Measurements from ENCODE around the gene MKNK2.
"Not testable (repeated sequence)": the region's sequence is repeated elsewhere in the genome, so short reads cannot be mapped to it uniquely, and the experiment has no call there.

The MKNK2 gene

GRCh38 chr19:2042485-2043250, 8.4 kb downstream of the MKNK2 start:
- DNase-seq = no peak

- DNase-seq = peak; percentile 75
Measured at GRCh38 chr19:2041683-2042484, 9.2 kb downstream of the MKNK2 start.

GRCh38 chr19:2041433-2041682, 9.7 kb downstream of the MKNK2 start:
- no peak for DNase-seq

GRCh38 chr19:2040647-2041432, 10.2 kb downstream of the MKNK2 start:
- peak; percentile 34 for DNase-seq

GRCh38 chr19:2039959-2040646, 10.9 kb downstream of the MKNK2 start:
- peak; percentile 23 for DNase-seq

GRCh38 chr19:2039089-2039958, 11.7 kb downstream of the MKNK2 start:
- DNase-seq = peak; percentile 32

GRCh38 chr19:2038284-2039088, 12.6 kb downstream of the MKNK2 start:
- no peak for DNase-seq

- no peak for DNase-seq
Measured at GRCh38 chr19:2037651-2038255, 13.3 kb downstream of the MKNK2 start.

- no peak for DNase-seq
Measured at GRCh38 chr19:2036424-2036823, 14.6 kb downstream of the MKNK2 start.

GRCh38 chr19:2035590-2035991, 15.5 kb downstream of the MKNK2 start:
- no peak for DNase-seq

- DNase-seq = no peak
Measured at GRCh38 chr19:2034729-2035589, 16.1 kb downstream of the MKNK2 start.

GRCh38 chr19:2034253-2034652, 16.8 kb downstream of the MKNK2 start:
- DNase-seq = not testable (repeated sequence)

- DNase-seq = no peak
Measured at GRCh38 chr19:2033825-2034159, 17.3 kb downstream of the MKNK2 start.

GRCh38 chr19:2033115-2033824, 17.8 kb downstream of the MKNK2 start:
- no peak for DNase-seq

- no peak for DNase-seq
Measured at GRCh38 chr19:2032296-2032941, 18.6 kb downstream of the MKNK2 start.

GRCh38 chr19:2027361-2027760, 23.7 kb downstream of the MKNK2 start:
- DNase-seq = no peak

- no peak for DNase-seq
Measured at GRCh38 chr19:2026770-2027169, 24.3 kb downstream of the MKNK2 start.

- no peak for DNase-seq
Measured at GRCh38 chr19:2022289-2022688, 28.8 kb downstream of the MKNK2 start.
